Heart left ventricle (tissue), 13 donors: ENCODE results near the gene SPATS2L.

Experiments used
- POLR2A ChIP-seq, 2 donors: fragments of 450-650 bp; IDR thresholded peaks; one replicate each; pipeline ENCODE4 v1.6.1; 2017; ENCODE audit warnings: antibody characterized with exemption in 2 of 2, mild to moderate bottlenecking in 2 of 2, moderate library complexity in 2 of 2
- TF ChIP-seq, protein P1 (sequence below), 12 donors: fragments of 200-600 bp; sonication (generic) in 4 of 12; IDR thresholded peaks; one replicate each; pipeline versions ENCODE4 v1.5.0 to v1.8.0; 2018 to 2022; ENCODE audit warnings: antibody characterized with exemption in 12 of 12, mild to moderate bottlenecking in 5 of 12
- donor health status: ischemic (EF 13 %, LVEDD 7.1; RV severe dilation, severe dysfunction).
- donor health status: DM: no; HTN: yes; CAD: no.
- donor health status: DM: no; HTN: no; CAD: no.
- donor health status: ischemic (EF 25% LVEDD 6.9; RV normal size, moderate dysfunction).
- donor health status: ischemic (EF 25% LVEDD 5.7; RV mildly dilated, moderate dysfunction).
- donor health status: ischemic (EF 35%, LVEDD 5.7; RV mildly dilated, moderate dysfunction).
- donor health status: nonischemic (EF 11% LVEDD 7.7; RV severe dilation, severe dysfunction).
- donor health status: DM: yes; HTN: yes; CAD: no.
- donor health status: PGD.
- donor health status: ischemic (EF 29% LVEDD 5.4; RV normal size, mild dysfunction).
- donor health status: nonischemic (EF 23%, LVEDD 6.1; RV moderate dilation, normal function).

DNA sequence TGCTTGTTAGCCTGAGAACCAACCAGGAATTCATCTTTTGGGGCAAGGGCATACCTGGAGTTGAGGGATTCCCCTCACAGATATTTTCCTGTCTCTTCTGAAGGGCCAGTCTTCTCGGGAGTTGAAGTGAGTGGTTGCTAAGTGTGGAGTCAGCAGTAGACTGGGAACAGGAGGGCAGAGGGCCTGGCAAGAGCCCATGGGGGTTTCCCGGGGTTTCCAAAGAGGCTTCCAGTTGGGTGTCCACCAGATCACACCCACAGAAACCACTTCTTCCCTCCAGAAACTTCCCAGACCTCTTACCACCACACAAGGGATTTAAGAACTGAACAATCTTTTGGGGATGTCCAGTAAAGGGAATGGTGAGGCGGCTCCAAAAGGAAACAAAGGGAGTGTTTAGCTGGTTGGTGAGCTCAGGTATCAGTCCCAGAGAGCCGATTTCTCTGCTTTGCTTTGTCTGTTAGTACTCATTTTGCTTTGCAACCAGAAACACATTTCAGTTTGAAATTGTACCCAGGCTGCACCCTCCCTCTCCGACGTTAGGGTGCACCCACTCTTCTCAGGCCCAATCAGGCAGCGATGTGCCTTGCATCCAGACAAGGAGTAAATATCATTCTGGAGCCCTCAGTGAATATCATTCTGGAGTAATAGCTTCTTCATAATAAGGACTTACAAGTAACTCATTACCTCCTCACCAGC is 47.5 kb upstream of the SPATS2L start:
- TF ChIP-seq, protein P1, sequence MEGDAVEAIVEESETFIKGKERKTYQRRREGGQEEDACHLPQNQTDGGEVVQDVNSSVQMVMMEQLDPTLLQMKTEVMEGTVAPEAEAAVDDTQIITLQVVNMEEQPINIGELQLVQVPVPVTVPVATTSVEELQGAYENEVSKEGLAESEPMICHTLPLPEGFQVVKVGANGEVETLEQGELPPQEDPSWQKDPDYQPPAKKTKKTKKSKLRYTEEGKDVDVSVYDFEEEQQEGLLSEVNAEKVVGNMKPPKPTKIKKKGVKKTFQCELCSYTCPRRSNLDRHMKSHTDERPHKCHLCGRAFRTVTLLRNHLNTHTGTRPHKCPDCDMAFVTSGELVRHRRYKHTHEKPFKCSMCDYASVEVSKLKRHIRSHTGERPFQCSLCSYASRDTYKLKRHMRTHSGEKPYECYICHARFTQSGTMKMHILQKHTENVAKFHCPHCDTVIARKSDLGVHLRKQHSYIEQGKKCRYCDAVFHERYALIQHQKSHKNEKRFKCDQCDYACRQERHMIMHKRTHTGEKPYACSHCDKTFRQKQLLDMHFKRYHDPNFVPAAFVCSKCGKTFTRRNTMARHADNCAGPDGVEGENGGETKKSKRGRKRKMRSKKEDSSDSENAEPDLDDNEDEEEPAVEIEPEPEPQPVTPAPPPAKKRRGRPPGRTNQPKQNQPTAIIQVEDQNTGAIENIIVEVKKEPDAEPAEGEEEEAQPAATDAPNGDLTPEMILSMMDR (IDR thresholded peaks at IDR 0.05), result no peak
- no peak for TF ChIP-seq POLR2A (IDR thresholded peaks at IDR 0.05)
